ENCODE results near the gene PSMF1. TPM values are rescaled to one million over a fixed set of nuclear protein-coding genes. Genes with fewer than 3 reads are reported as not detected.

PSMF1 gene
- total and polyA plus RNA-seq, 9 of the 15 experiments (the other 6 are each of a cell fraction or from before 2014, with no cell fraction given) = 8.5 to 192 (median 33.2) TPM

- no peak for FAIRE-seq
- no TSS peak for BruUV-seq (replicated peaks)
- intact Hi-C loops (cut with micrococcal nuclease) (loop anchor here (2.0 to 10.0 kb wide), 2 partner anchors 65 to 369 kb away; partner anchors contain the start of gene PSMF1), in situ Hi-C loops (cut with MboI) (no loop called here)
- TF ChIP-seq ZNF707 (CRISPR knock-in tag; conservative IDR thresholded peaks at IDR 0.05) (no peak), HDAC2 (IDR thresholded peaks at IDR 0.05) (0 out of 2 replicates have a peak, but pooled peaks have one; percentile 19), NFIC (IDR thresholded peaks at IDR 0.05) (0 out of 2 replicates have a peak, but pooled peaks have one; percentile 6)
- ChIA-PET CTCF (ENCODE audit: low intra/inter-chr PET ratio) (no interaction called here), POLR2A (interaction anchor here (0.6 to 1.2 kb wide), 4 partner anchors 9 to 917 kb away, joined by 3 read pairs; partner anchors contain the start of gene STK35)
- H3K9me1 ChIP-seq (ENCODE audit: control insufficient read depth, insufficient read depth, low read length) = peaks cover 4% of the 10 kb centered on the region
- H3K4me2 ChIP-seq (ENCODE audit: insufficient read depth, low read length) = peak overlapping the region; percentile 77
- H3K79me2 ChIP-seq (ENCODE audit: control insufficient read depth, insufficient read depth, low read length) = peaks cover 24% of the 10 kb centered on the region
- WGBS (ENCODE audit: insufficient coverage, low coverage, missing lambda C conversion rate) = 22% methylated on average over 5 of the region's 13 CpGs
- peak overlapping the region; percentile 60; the same call in 2 of the 3 replicates for H3K27ac ChIP-seq (ENCODE audit: extremely low read depth, low read depth, low read length)
- DNase-seq (ENCODE audit: extremely low read depth in 1 of 4, low spot score in 3 of 4) = no peak
- H3K9ac ChIP-seq (ENCODE audit: insufficient read depth in 1 of 2, low read depth in 2 of 2, low read length in 2 of 2) = peak overlapping the region; percentile 61 to 85
- no peaks in the 10 kb centered on the region for H4K20me1 ChIP-seq (replicated peaks; ENCODE audit: control insufficient read depth, insufficient read depth, low read length)
- no peaks in the 10 kb centered on the region for H3K27me3 ChIP-seq (ENCODE audit: control insufficient read depth in 2 of 2, insufficient read depth in 2 of 2, low read length in 2 of 2)
- peak overlapping the region; percentile 72 for H2AFZ ChIP-seq (ENCODE audit: low read depth, low read length)
- no peak for ATAC-seq
- H3K4me3 ChIP-seq = peak overlapping the region; percentile 58
- H3K36me3 ChIP-seq (ENCODE audit: control insufficient read depth, insufficient read depth, low read length) = peaks cover 23% of the 10 kb centered on the region; the same call in 2 of the 3 replicates
- no peaks in the 10 kb centered on the region for H3K9me3 ChIP-seq (replicated peaks; ENCODE audit: control insufficient read depth, insufficient read depth, low read depth, low read length)
- H3K4me1 ChIP-seq (replicated peaks in 1 of 2; ENCODE audit: control insufficient read depth in 2 of 2, insufficient read depth in 2 of 2, low read length in 2 of 2) = peaks cover 48 to 58% of the 10 kb centered on the region in 2 experiments
Measured at GRCh38 chr20:1184260-1184637, 65.8 kb downstream of the PSMF1 start.

- no peaks in the 10 kb centered on the region for H4K20me1 ChIP-seq (replicated peaks; ENCODE audit: control insufficient read depth, insufficient read depth, low read length)
- peak within 1 kb of the TSS; percentile 58 for H3K4me3 ChIP-seq
- ChIA-PET CTCF (ENCODE audit: low intra/inter-chr PET ratio) (interaction anchor here (0.7 kb wide), 1 partner anchor 242 kb away, joined by 3 read pairs; no protein-coding TSS in a partner anchor), POLR2A (interaction anchor here (0.6 to 1.2 kb wide), 2 partner anchors 9 to 28 kb away, joined by 3 read pairs; no protein-coding TSS in a partner anchor)
- H3K9me1 ChIP-seq (ENCODE audit: control insufficient read depth, insufficient read depth, low read length) = peaks cover 4% of the 10 kb centered on the region
- no peaks in the 10 kb centered on the region for H3K27me3 ChIP-seq (ENCODE audit: control insufficient read depth in 2 of 2, insufficient read depth in 2 of 2, low read length in 2 of 2)
- DNase-seq (ENCODE audit: extremely low read depth in 1 of 4, low spot score in 3 of 4) = peak in 3 of 4 experiments; percentile 29 to 70 (median 68)
- peak within 1 kb of the TSS; percentile 60 for H3K27ac ChIP-seq (ENCODE audit: extremely low read depth, low read depth, low read length)
- H3K9me3 ChIP-seq (replicated peaks; ENCODE audit: control insufficient read depth, insufficient read depth, low read depth, low read length) = no peaks in the 10 kb centered on the region
- H3K36me3 ChIP-seq (ENCODE audit: control insufficient read depth, insufficient read depth, low read length) = peaks cover 20% of the 10 kb centered on the region; the same call in 2 of the 3 replicates
- intact Hi-C loops (cut with micrococcal nuclease) (loop anchor here (2.0 to 10.0 kb wide), 2 partner anchors 66 to 370 kb away; partner anchors contain the start of gene PSMF1), in situ Hi-C loops (cut with MboI) (no loop called here)
- peaks cover 24% of the 10 kb centered on the region for H3K79me2 ChIP-seq (ENCODE audit: control insufficient read depth, insufficient read depth, low read length)
- no TSS peak for BruUV-seq (replicated peaks)
- FAIRE-seq = no peak
- H3K9ac ChIP-seq (ENCODE audit: insufficient read depth in 1 of 2, low read depth in 2 of 2, low read length in 2 of 2) = peak within 1 kb of the TSS; percentile 61 to 87
- peaks cover 52 to 63% of the 10 kb centered on the region in 2 experiments for H3K4me1 ChIP-seq (replicated peaks in 1 of 2; ENCODE audit: control insufficient read depth in 2 of 2, insufficient read depth in 2 of 2, low read length in 2 of 2)
- peak within 1 kb of the TSS; percentile 77 for H3K4me2 ChIP-seq (ENCODE audit: insufficient read depth, low read length)
- WGBS (ENCODE audit: insufficient coverage, low coverage, missing lambda C conversion rate) = 2% methylated on average over 21 of the region's 76 CpGs
- peak within 1 kb of the TSS; percentile 72 for H2AFZ ChIP-seq (ENCODE audit: low read depth, low read length)
- ATAC-seq = peak; percentile 19
- TF ChIP-seq EZH2 (IDR thresholded peaks at IDR 0.05; ENCODE audit: borderline replicate concordance, low read depth, low read length) = no peak
- TF ChIP-seq ZBTB17 (CRISPR knock-in tag; IDR thresholded peaks at IDR 0.05) = no peak
- peak; percentile 66 for TF ChIP-seq POLR2G (IDR thresholded peaks at IDR 0.05; ENCODE audit: low read depth, low read length)
- no peak for TF ChIP-seq ILF3 (IDR thresholded peaks at IDR 0.05; ENCODE audit: borderline replicate concordance)
- no peak for TF ChIP-seq SNIP1 (IDR thresholded peaks at IDR 0.05; ENCODE audit: low read depth)
- TF ChIP-seq ZZZ3 (IDR thresholded peaks at IDR 0.05) = no peak
- no peak for TF ChIP-seq BCL6 (CRISPR knock-in tag; IDR thresholded peaks at IDR 0.05)
- peak; percentile 9 for TF ChIP-seq CCNT2 (IDR thresholded peaks at IDR 0.05; ENCODE audit: borderline replicate concordance, extremely low read depth, insufficient read length, low read depth, low read length)
- no peak for TF ChIP-seq MXI1 (IDR thresholded peaks at IDR 0.05; ENCODE audit: low read depth, low read length)
- no peak for TF ChIP-seq MYNN (IDR thresholded peaks at IDR 0.05)
- TF ChIP-seq MYNN (CRISPR knock-in tag; IDR thresholded peaks at IDR 0.05) = no peak
- no peak for TF ChIP-seq ETV1 (tag; conservative IDR thresholded peaks at IDR 0.05; ENCODE audit: low read depth)
Measured at GRCh38 chr20:1184638-1185315, 66.4 kb downstream of the PSMF1 start, which contains the start of gene TMEM74B. TSS of gene TMEM74B (minus strand) at chr20:1184981. CDS start at chr20:1183801, 1,180 bp downstream.
